AG09309 (cell line): ENCODE data around the gene NLRP3.
A peak's percentile ranks its signal among the peaks of the same experiment; 100 is the strongest.

Source experiments
- DNase-seq: peaks from one replicate; pipeline ENCODE4 v3.0.0-alpha.2; 2010; ENCODE audit warnings: low read depth
- H3K4me3 ChIP-seq: 2 replicates; pipeline ENCODE4 v1.5.1; 2011; ENCODE audit warnings: mild to moderate bottlenecking, low read depth, low read length, moderate library complexity; ENCODE audit not compliant: control insufficient read depth
- CTCF ChIP-seq: IDR thresholded peaks from 2 replicates; pipeline ENCODE4 v1.5.1; 2011; ENCODE audit warnings: mild to moderate bottlenecking, low read depth, low read length, inconsistent platforms; ENCODE audit not compliant: insufficient read depth, control insufficient read depth; ENCODE audit errors: missing control alignments

NLRP3 gene

GRCh38 chr1:247445526-247446356 lies 29.8 kb downstream of the NLRP3 start:
- H3K4me3 ChIP-seq, result no peak overlapping the region
- TF ChIP-seq CTCF, result no peak
- DNase-seq, result no peak

- no peak for TF ChIP-seq CTCF
- H3K4me3 ChIP-seq, result no peak overlapping the region
- DNase-seq, result no peak
Measured at GRCh38 chr1:247447162-247447909, 31.4 kb downstream of the NLRP3 start.

- peak overlapping the region; percentile 50 for H3K4me3 ChIP-seq
- TF ChIP-seq CTCF, result no peak
- DNase-seq, result no peak
Measured at GRCh38 chr1:247448107-247448791, 32.3 kb downstream of the NLRP3 start.

- no peak for TF ChIP-seq CTCF
- no peak for DNase-seq
Measured at GRCh38 chr1:247451388-247452010, 35.5 kb downstream of the NLRP3 start.

GRCh38 chr1:247452447-247453039 lies 36.6 kb downstream of the NLRP3 start:
- no peak for DNase-seq

More at GRCh38 chr1:247451388-247452010, 35.5 kb downstream of the NLRP3 start:
- no peak overlapping the region for H3K4me3 ChIP-seq

More at GRCh38 chr1:247452447-247453039, 36.6 kb downstream of the NLRP3 start:
- no peak for TF ChIP-seq CTCF
- no peak overlapping the region for H3K4me3 ChIP-seq
